HG03066 (cell line): ENCODE data around the gene SMPD2.
A peak's percentile ranks its signal among the peaks of the same experiment; 100 is the strongest.

Experiments
- ATAC-seq: cut with Tn5 transposase; IDR thresholded peaks from one replicate; pipeline ENCODE4 v1.9.1; 2021; ENCODE audit warnings: low read depth; ENCODE audit not compliant: unreplicated experiment

SMPD2 gene

GRCh38 chr6:109440331-109441068, at the start of gene SMPD2, which contains the start of gene PPIL6:
Gene SMPD2, plus strand, starts transcription at chr6:109440724. Its CDS starts 398 bp downstream, at chr6:109441122.
Gene PPIL6, minus strand, starts transcription at chr6:109440628. Its CDS starts 38 bp downstream, at chr6:109440590.
- peak; percentile 84 for ATAC-seq

- ATAC-seq: no peak
These were observed 47.2 kb upstream of the SMPD2 start for GRCh38 chr6:109393157-109393885.

GRCh38 chr6:109393886-109394281, 46.6 kb upstream of the SMPD2 start:
- ATAC-seq: no peak

- no peak for ATAC-seq
These were observed 44.3 kb upstream of the SMPD2 start for GRCh38 chr6:109396046-109396718.

- no peak for ATAC-seq
These were observed 43.5 kb upstream of the SMPD2 start for GRCh38 chr6:109397020-109397419.

GRCh38 chr6:109406196-109406595, 34.3 kb upstream of the SMPD2 start:
- no peak for ATAC-seq

GRCh38 chr6:109411034-109411433, 29.5 kb upstream of the SMPD2 start:
- ATAC-seq: no peak

- ATAC-seq: no peak
These were observed 22.9 kb upstream of the SMPD2 start for GRCh38 chr6:109417646-109418045.

GRCh38 chr6:109420751-109421150, 19.8 kb upstream of the SMPD2 start:
- ATAC-seq: no peak

- ATAC-seq: no peak
These were observed 19.3 kb upstream of the SMPD2 start for GRCh38 chr6:109421184-109421583.

- no peak for ATAC-seq
These were observed 15.6 kb upstream of the SMPD2 start for GRCh38 chr6:109424946-109425345.

GRCh38 chr6:109428889-109429477, 11.5 kb upstream of the SMPD2 start:
- no peak for ATAC-seq

GRCh38 chr6:109429496-109429895, 11.0 kb upstream of the SMPD2 start:
- no peak for ATAC-seq

GRCh38 chr6:109434456-109434855, 6.1 kb upstream of the SMPD2 start:
- no peak for ATAC-seq

GRCh38 chr6:109436041-109436440, 4.5 kb upstream of the SMPD2 start:
- ATAC-seq: no peak

GRCh38 chr6:109441069-109441816, 719 bp downstream of the SMPD2 start:
- ATAC-seq: peak; percentile 23

GRCh38 chr6:109442393-109442924, 1.9 kb downstream of the SMPD2 start:
- no peak for ATAC-seq

- no peak for ATAC-seq
These were observed 3.0 kb downstream of the SMPD2 start for GRCh38 chr6:109443425-109443950.

GRCh38 chr6:109445382-109445781, 4.9 kb downstream of the SMPD2 start:
- ATAC-seq: no peak

- ATAC-seq: no peak
These were observed 5.5 kb downstream of the SMPD2 start for GRCh38 chr6:109446072-109446471.
